Duodenal mucosa (tissue), 2 donors: ENCODE data around the gene HSCB.
"Not testable (repeated sequence)": the region's sequence is repeated elsewhere in the genome, so short reads cannot be mapped to it uniquely, and the experiment has no call there.

ENCODE experiments used
- H3K27ac ChIP-seq: one replicate; pipeline ENCODE4 v1.7.0; 2013; ENCODE audit warnings: low read depth, low read length
- H3K27me3 ChIP-seq, 2 donors: one replicate each; pipeline ENCODE4 v1.7.0; 2013; ENCODE audit warnings: low read length in 2 of 2, control low read depth in 1 of 2; ENCODE audit not compliant: insufficient read depth in 2 of 2, control insufficient read depth in 1 of 2
- H3K36me3 ChIP-seq, 2 donors: one replicate each; pipeline ENCODE4 v1.7.0; 2013; ENCODE audit warnings: low read length in 2 of 2, control low read depth in 1 of 2; ENCODE audit not compliant: insufficient read depth in 2 of 2, control insufficient read depth in 1 of 2
- H3K4me1 ChIP-seq, 2 donors: one replicate each; pipeline ENCODE4 v1.7.0; 2013; ENCODE audit warnings: low read length in 2 of 2, control low read depth in 1 of 2; ENCODE audit not compliant: insufficient read depth in 2 of 2, control insufficient read depth in 1 of 2
- H3K4me3 ChIP-seq, 2 donors: one replicate each; pipeline ENCODE4 v1.7.0; 2013; ENCODE audit warnings: low read length in 2 of 2, low read depth in 1 of 2
- H3K9ac ChIP-seq, 2 donors: one replicate each; pipeline ENCODE4 v1.7.0; 2013; ENCODE audit warnings: low read length in 2 of 2, low read depth in 1 of 2
- H3K9me3 ChIP-seq, 2 donors: one replicate each; pipeline ENCODE4 v1.7.0; 2013; ENCODE audit warnings: low read length in 2 of 2, control low read depth in 1 of 2; ENCODE audit not compliant: control insufficient read depth in 1 of 2

Gene HSCB

DNA sequence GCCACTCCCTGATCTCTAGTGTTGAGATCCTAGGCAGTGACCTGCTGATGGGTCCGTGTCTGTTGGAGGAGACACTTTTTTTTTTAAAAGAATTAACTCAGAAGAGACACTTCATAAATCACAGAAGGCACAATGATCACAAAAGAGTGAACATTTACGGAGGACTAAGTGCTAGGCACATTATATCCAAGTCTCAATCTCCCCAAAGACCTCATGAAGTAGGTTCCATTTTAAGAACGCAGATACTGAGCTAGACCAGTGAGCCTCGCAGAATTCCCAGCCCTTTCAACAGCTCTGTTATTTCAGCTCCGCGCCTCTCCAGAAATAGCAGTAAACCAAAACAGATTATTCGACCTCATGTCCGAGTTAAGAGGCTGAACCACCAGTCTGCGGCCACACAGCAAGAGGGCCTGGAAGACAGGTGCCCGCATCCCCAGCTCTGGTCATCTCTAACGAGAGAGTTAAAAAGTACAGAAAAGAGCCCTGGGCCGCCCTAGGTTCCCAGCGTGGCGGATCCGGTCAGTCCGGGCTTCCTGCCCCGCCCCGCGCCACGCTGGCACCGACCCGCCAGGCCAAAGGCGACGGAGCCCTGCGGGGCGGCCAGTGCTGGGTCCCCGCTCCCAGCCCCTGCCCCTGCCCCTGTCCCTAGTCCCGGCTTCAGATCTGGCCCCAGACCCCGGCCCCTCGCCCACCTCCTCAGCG lies 57.9 kb downstream of the HSCB start:
- Histone ChIP-seq H3K36me3 (peaks cover 26 to 28% of the 10 kb centered on the region in 2 donors), H3K27me3 (no peaks in the 10 kb centered on the region), H3K4me1 (peaks cover 31 to 36% of the 10 kb centered on the region in 2 donors), H3K9me3 (no peaks in the 10 kb centered on the region), H3K27ac (peak overlapping the region; percentile 98), H3K9ac (peak overlapping the region; percentile 96 to 97), H3K4me3 (peak overlapping the region; percentile 88 to 99)

DNA sequence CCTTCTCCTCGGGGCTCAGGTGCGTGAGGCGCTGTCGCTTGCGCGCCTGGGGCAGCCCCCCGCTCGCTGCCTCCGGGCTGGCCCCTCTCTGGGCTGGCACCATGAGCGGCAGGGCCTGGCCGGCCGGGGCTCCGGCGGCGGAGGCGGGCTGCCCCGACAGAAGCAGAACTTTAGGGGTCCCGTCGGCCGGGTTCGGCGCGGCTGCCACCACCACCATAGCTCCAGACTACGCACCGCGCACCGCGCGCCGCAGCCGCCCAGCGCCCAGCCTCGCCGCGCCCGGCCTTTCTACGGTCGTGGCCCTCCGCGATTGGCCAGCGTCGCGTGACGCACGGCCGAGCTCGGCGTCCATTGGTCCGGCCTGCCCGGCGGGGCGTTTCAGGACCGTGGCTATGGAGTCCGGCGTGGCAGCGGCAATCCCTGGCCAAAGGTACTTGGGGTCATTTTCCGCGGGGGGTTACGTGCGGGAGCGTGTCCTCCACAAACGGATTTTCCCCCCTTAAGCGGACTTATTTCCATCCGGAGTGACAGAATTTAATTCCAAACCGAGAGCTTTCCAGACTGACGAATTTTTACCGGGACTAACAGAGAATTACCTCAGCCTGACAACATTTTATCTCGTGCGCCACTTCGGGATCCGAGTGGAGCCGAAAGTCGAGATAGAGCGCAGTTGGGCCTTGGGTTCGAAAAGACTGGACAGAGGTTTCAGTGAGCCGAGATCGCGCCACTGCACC lies 58.6 kb downstream of the HSCB start, which contains the start of gene XBP1:
Gene XBP1, minus strand, starts transcription at position 262 of the 734 bp plus-strand sequence.
- Histone ChIP-seq H3K27me3 (no peaks in the 10 kb centered on the region), H3K4me3 (peak within 1 kb of the TSS; percentile 88 to 99), H3K9ac (peak within 1 kb of the TSS; percentile 96 to 97), H3K4me1 (peaks cover 31% of the 10 kb centered on the region in 2 donors), H3K36me3 (peaks cover 19 to 21% of the 10 kb centered on the region in 2 donors), H3K27ac (peak within 1 kb of the TSS; percentile 98), H3K9me3 (no peaks in the 10 kb centered on the region)

DNA sequence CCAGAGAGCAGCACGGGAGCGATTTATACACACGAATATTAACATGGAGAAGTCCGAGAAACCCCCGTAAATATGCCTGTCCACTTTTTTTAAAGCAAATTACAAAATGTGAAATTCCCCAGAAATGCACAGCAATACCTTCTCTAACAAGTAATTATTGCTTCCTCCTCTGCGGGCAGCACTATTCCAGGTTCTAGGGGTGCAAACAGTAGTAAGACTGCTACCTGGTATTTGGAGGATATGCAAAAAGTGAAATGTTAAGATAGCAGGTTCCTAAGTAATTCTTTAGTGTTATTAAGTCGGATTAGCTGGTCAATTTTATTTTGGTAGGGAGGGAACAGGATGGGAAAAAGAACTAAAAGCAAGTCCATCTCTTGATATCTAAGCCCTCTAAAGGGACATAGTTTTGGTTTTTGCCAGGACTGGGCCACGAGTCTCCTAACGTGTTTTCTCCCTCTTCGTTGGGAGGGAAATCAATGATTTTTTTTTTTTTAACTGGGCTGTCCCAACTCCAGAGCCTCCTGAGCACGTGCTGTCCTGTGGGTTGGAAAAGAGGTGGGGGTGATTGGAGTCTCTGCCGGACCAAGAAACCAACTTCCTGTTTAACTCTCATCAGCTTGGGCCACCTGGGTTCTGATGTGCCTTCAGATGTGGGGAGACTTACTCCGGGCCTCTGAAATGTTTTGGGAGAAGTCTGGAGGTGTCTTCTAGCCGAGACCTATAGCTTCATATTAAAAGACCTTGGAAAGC lies 60.2 kb downstream of the HSCB start:
- Histone ChIP-seq H3K4me3 (peak overlapping the region; percentile 40 to 99), H3K9ac (peak overlapping the region; percentile 24 to 39), H3K9me3 (no peaks in the 10 kb centered on the region), H3K27me3 (no peaks in the 10 kb centered on the region), H3K36me3 (peaks cover 3 to 6% of the 10 kb centered on the region in 2 donors), H3K27ac (peak overlapping the region; percentile 1), H3K4me1 (peaks cover 18 to 19% of the 10 kb centered on the region in 2 donors)

DNA sequence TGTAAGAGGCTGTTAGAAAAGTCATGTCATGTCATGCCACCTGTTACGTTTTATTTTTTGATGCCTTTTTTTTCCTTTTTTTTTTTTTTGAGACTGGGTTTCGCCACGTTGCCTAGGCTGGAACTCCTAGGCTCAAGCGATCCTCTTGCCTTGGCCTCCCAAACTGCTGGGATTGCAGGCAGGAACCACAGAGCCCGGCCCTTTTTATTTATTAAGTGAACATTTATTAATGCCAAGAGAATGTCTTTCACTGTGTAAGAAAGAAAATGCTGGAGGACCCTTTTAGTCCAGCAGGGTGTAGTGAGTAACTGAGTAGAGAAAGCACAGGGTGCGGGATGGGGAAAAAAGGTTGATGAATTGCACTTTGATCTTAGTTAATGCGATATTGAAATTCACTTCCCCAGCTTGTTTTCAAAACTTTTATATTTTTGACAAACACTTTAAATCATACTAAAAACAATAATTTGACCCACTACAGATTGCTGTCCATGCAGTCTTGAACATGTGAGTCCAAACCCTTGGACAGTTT lies 60.8 kb downstream of the HSCB start:
- H3K9me3 ChIP-seq: no peaks in the 10 kb centered on the region
- H3K27me3 ChIP-seq: no peaks in the 10 kb centered on the region
- peaks cover 0 to 6% of the 10 kb centered on the region in 2 donors for H3K36me3 ChIP-seq
- H3K4me3 ChIP-seq: peak overlapping the region; percentile 40 to 99
- H3K4me1 ChIP-seq: peaks cover 15 to 18% of the 10 kb centered on the region in 2 donors
- H3K27ac ChIP-seq: no peak overlapping the region
- peak overlapping the region in 1 of 2 donors; percentile 24 for H3K9ac ChIP-seq

DNA sequence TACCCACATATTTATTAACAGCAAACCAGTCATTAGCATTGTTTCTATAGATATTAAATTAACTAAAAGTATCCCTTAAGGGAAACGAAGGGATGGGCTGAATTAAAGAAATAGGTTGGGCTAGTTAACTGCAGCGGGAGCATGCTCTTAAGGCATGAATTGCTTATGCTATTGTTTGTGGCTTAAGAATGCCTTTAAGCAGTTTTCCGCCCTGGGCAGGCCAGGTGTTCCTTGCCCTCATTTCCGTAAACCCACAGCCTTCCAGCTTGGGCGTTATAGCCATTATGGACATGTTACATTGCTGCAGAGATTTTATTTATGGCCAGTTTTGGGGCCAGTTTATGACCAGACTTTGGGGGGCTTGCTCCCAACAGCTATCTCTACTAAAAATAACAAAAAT lies 63.6 kb downstream of the HSCB start:
- not testable (repeated sequence) for H3K27ac ChIP-seq, H3K36me3 ChIP-seq, H3K4me3 ChIP-seq, H3K9ac ChIP-seq, H3K27me3 ChIP-seq, H3K9me3 ChIP-seq
- peaks cover 18 to 21% of the 10 kb centered on the region in 2 donors for H3K4me1 ChIP-seq
